Suprapubic skin (tissue), 4 donors: ENCODE measurements around the gene IGF2R.

Experiments
- EP300 ChIP-seq: sonication (generic); formaldehyde crosslinking; IDR thresholded peaks from one replicate; pipeline ENCODE4 v1.6.1; 2017; ENCODE audit warnings: antibody characterized with exemption
- POLR2A ChIP-seq, 2 donors: fragments of 450-650 bp; IDR thresholded peaks; one replicate each; pipeline ENCODE4 v1.6.1; 2017; ENCODE audit warnings: antibody characterized with exemption in 2 of 2, mild to moderate bottlenecking in 2 of 2, moderate library complexity in 2 of 2
- POLR2AphosphoS5 ChIP-seq, 3 donors: sonication (generic); formaldehyde crosslinking; IDR thresholded peaks; one replicate each; pipeline ENCODE4 v1.6.1; 2017; ENCODE audit warnings: antibody characterized with exemption in 3 of 3
- TF ChIP-seq, protein P1 (sequence below), 2 donors: fragments of 200-600 bp in 1 of 2; fragments of 450-650 bp in 1 of 2; sonication (generic) in 1 of 2; IDR thresholded peaks; one replicate each; pipeline ENCODE4 v1.5.1; 2016 to 2019; ENCODE audit warnings: antibody characterized with exemption in 2 of 2, mild to moderate bottlenecking in 1 of 2, moderate library complexity in 1 of 2

DNA sequence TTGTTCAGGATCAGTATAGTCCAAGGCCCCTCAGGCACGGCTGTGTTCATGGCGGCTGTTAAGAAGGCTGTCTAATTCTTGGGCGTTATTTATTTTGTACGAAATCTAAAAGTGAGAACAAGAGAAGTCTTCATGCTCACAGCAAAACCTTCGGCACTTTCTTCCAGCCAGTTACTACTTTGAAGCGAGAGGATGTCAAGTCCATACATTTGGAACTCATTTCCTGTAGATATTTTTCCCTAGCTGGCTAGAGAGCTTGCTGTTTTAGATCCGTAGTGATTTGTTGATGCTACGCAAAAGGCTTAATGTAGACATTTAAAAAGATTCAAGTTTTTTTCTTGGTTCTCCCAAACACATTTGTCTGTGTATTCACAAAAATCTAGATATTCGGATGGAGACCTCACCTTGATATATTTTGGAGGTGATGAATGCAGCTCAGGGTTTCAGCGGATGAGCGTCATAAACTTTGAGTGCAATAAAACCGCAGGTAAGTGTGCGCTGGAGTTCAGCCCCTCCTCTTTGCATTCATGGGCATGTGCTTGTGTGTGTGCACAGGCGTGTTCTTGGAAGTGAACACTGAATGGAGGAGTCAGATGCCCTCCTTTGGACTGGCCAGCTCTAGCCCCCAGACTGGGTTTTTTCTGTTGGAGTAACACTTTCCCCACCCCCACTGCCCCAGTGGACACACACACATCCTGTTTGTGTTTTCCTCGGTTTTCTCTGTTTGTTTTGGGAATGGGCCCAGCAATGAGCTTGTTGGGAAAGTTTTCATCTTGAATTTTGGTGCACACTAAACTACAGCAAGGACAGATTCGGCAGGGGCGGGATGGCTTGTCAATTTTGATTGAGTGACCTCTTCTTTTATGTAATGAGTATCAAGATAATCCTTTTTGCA lies 65.4 kb downstream of the IGF2R start:
- TF ChIP-seq POLR2A (IDR thresholded peaks at IDR 0.05), result no peak
- TF ChIP-seq, protein P1, sequence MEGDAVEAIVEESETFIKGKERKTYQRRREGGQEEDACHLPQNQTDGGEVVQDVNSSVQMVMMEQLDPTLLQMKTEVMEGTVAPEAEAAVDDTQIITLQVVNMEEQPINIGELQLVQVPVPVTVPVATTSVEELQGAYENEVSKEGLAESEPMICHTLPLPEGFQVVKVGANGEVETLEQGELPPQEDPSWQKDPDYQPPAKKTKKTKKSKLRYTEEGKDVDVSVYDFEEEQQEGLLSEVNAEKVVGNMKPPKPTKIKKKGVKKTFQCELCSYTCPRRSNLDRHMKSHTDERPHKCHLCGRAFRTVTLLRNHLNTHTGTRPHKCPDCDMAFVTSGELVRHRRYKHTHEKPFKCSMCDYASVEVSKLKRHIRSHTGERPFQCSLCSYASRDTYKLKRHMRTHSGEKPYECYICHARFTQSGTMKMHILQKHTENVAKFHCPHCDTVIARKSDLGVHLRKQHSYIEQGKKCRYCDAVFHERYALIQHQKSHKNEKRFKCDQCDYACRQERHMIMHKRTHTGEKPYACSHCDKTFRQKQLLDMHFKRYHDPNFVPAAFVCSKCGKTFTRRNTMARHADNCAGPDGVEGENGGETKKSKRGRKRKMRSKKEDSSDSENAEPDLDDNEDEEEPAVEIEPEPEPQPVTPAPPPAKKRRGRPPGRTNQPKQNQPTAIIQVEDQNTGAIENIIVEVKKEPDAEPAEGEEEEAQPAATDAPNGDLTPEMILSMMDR (IDR thresholded peaks at IDR 0.05), result no peak
- no peak for TF ChIP-seq EP300
- no peak for TF ChIP-seq POLR2AphosphoS5 (IDR thresholded peaks at IDR 0.05)
